Hepatic stellate cell (primary cell): ENCODE results near the gene NAT8L.

Source experiments
- DNase-seq: peaks from one replicate; pipeline ENCODE4 v3.0.0; 2011; ENCODE audit warnings: low spot score

The NAT8L gene

DNA sequence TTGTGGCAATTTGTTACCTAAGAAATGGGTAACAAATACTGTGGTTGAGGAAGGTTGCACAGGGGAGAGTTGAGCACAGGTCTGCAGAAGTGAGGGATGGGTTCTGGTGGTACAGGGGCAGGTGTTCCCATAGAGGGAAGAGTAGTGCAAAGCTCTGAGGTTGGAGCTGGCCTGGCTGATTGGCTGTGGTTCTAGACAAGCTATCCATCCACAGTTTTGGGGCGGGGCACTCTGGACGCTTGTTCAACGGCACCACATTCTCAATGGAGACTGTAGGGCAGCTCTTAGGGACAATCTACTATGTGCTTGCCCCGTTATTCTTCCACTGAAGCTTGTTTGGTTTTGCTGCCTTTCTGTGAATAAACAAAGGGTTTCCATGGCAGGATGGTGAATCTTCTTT, 35.4 kb downstream of the NAT8L start:
- no peak for DNase-seq

DNA sequence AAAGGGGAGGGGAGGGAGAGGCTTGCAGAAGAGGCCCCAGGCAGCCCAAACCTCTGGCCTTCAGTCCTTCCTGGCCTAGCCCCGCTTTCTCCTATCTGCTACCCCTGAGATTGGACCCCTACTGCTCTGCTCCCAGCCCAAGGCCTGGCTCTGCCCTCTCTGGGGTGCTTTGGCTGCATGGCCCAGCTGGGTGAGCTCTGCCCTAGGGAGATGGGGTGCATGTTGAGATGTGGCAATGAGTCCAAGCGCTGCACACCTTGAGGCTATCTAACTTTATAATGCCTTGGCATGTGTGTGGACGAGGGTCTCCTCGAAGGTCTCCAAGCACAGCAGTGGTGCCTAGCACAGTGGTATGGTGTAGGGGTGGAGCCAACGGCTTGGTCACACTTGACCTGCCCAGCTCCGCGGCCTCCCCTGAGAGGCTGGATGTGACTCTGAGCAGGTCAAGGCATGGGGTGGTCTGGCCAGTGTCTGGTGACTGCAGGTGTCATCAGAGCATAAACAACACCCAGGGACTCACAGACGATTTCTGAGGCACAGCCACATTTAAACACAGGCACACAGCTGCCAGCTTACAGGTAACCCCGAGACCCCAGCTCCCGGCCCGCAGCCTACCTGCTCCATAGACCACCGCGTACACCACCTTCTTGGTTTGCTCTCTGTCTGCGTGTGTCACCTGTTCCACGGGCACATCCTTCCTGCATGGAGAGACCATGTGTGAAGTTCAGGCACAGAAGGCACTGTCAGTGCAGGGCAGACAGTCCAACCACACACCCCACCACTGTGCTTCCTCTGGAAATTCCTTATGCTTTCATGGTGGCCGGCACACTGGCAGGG, 36.3 kb downstream of the NAT8L start:
- DNase-seq: no peak

DNA sequence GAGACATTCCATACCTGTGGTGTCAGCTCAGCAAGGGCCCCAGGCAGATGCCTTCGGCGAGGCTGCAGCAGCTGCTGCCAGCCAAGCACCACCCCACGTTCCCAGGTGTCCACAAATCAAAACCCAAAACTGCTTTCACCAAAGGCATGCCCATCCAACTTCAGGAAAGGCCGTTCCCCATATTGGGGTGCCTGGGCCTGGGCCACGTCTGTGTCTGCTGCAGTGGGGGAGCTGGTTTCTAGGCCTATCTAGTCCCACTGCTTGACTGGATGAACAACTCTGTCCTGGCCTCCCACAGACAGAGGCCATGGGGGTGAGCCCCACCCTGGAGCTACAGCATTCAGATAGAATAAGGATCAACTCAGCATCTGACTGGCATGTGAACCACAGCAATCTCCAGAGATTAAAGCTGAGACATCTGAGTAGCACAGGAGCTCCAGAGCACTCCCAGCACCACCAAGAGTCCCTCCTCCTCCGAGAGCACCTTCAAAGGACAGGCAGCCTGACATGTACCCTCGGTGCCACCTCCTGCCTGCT, 37.0 kb downstream of the NAT8L start:
- no peak for DNase-seq

- DNase-seq: no peak
Observed at GRCh38 chr4:2101346-2102044, 42.4 kb downstream of the NAT8L start.

- DNase-seq: no peak
Observed at GRCh38 chr4:2102045-2102883, 43.1 kb downstream of the NAT8L start.

- DNase-seq: no peak
Observed at GRCh38 chr4:2103127-2103842, 44.2 kb downstream of the NAT8L start.

- no peak for DNase-seq
Observed at GRCh38 chr4:2103843-2104547, 44.9 kb downstream of the NAT8L start.

- no peak for DNase-seq
Observed at GRCh38 chr4:2104556-2105345, 45.6 kb downstream of the NAT8L start.

- DNase-seq: no peak
Observed at GRCh38 chr4:2105559-2105958, 46.4 kb downstream of the NAT8L start.

DNA sequence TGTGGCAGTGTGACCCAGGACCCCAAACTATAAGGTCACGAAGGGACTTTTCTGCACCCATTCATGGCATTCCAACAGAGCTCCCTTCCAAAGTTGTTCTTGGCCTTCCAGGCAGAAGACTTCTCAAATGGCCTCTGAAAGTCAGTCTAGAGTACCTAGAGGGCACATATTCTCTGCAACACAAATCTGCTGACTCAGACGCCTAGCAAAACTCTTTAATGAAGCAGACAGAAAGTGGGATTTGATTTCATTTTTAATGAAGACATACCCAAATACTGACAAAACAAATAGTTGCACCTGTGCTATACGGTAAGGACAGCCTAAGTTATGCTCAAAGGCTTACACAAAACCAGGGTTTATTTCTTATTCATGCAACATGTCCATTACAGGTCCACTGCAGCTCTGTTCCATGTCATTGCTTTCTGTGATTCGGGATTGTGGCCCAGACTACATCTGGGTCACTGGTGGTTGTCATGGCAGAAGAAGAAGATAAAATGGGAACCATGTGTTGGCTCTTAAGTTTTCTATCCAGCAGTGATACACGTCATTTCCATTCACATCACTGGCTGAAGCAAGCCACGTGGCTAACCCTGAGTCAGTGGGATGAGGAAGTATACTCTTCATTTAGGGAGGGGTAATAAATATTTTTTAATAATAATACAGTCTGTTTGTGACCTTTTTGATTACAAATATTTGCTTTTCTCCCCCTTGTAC, 57.7 kb downstream of the NAT8L start:
- no peak for DNase-seq
